GM19324 (cell line): ENCODE measurements around the gene MAP1S.
"Not testable (repeated sequence)": the region's sequence is repeated elsewhere in the genome, so short reads cannot be mapped to it uniquely, and the experiment has no call there.

Source experiments
- ATAC-seq: cut with Tn5 transposase; IDR thresholded peaks from one replicate; pipeline ENCODE4 v1.9.1; 2021; ENCODE audit warnings: mild to moderate bottlenecking, moderate library complexity; ENCODE audit not compliant: unreplicated experiment, low FRiP score

MAP1S gene

DNA sequence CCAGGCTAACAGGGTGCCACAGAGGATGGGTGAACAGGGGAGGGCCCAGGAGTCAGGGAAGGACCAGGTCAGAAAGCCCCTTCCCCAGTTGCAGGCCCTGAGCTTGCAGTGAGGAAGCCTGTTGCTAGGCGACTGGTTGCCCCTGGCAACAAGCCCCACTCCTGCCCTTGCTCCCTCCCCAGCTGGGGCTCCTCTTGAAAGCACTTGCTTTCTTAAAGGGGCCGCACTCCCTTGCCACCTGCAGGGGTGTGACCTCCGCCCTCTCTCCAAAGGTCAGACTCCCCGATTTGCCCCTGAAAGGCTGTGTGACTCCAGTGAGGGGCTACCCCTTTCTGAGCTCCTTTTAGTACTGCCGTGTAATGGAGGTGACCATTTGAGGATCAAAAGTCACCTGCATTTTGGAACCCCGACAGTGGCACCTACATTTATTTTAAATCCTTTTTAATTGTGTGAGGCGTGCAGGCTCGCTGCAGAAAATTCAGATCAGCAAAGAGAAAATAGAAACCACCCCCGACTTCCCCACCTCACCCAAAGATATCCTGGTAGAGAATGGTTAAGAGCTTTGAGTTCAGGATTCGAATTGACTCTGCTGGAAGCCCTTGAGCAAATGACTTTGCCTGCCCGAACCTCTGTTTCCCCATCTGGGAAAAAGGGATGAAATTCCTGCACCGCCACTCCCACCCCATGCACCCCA is 36.8 kb downstream of the MAP1S start:
- no peak for ATAC-seq

DNA sequence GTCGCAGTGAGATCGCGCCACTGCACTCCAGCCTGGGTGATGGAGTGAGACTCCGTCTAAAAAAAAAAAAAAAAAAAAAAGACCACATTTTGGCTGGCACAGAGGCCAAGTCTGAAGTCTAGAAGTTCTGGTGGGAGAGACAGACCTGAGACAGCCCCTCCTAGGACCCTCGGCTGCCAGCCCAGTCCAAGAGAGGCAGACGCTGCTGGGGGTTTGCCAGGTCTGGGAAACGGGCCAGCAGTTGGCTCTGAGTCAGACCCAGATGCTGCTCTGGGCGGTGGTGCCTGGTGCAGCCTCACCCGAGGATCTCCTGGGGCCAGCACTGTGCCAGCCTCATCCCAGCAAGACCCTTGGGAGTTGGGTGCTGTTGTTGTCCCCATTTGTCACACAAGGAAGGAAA is 37.8 kb downstream of the MAP1S start:
- ATAC-seq = no peak

DNA sequence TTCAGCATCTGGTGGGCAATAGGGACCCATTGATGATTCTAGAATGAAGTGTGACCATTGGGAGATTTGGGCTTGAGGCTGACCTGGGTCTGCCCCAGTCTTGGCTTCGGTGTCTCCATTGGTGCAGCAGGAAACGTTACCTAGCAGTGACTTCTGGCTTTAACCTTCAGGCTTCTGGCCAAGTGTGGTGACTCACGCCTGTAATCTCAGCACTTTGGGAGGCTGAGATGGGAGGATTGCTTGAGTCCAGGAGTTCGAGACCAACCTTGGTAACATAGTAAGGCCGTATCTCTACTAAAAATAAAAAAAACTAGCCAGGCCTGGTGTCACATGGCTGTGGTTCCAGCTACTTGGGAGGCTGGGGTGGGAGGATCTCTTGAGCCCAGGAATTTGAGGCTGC is 39.2 kb downstream of the MAP1S start:
- no peak for ATAC-seq

DNA sequence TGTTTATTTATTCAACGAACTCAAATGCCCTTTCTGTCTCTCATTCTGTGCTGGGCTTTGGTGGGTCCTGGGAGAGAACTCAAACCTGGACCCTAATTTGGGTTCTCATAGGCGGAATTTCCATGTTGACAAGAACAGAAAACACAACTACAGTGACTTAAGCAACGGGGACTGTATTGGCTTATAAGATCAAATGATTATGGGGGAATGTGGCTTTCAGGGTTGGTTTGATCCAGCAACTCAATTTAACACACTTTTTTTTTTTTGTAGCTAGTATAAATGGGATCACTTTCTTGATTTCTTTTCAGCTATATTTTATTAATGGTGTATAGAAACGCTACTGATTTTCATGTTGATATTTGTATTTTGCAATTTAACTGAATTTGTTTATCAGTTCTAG is 41.9 kb downstream of the MAP1S start:
- ATAC-seq = no peak

DNA sequence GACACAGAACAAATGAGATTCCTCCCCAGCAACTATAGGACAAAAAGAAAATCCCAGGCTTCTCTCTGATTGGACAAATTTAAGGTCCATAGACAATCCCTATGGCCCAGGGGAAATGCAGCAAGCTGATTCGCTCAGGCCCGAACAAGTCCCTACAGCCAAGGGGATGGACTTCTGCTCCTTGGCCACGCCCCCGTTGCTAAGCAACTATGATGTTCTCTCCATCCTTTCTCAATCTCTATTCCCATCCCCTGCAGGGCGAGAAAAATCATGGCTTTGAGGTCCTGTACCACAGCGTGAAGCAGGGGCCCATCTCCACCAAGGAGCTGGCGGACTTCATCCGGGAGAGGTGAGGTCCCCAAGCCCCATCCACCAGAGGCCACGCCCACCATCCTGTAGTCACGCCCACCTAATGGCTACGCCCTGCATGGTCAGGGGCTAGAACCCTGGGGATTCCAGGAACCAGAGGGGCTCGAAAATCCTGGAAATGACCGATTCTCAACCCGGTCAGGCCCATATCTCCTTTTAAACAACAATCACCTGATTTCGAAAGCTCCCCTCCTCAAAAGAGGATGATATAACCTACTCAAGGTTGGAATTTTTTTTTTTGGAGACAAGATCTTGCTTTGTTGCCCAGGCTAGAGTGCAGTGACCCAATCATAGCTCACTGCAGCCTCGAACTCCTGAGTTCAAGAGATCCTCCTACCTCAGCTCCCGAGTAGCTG is 43.4 kb downstream of the MAP1S start:
- ATAC-seq = no peak

DNA sequence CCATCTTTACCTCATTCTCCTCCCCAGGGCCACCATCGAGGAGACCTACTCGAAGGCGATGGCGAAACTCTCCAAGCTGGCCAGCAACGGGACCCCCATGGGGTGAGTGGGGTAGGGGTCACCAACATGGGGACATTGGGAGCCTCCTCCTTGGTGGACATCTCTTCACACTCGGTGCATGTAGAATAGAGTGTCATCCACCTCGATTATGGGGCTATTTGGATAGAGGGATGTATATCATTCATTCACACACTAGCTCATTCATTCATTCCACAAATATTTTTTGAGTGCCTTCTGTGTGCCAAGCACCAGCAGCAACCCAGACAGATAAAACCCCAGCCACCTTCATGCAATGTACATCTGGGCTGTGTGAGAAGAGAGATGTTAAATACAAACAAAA is 45.1 kb downstream of the MAP1S start:
- ATAC-seq = no peak

DNA sequence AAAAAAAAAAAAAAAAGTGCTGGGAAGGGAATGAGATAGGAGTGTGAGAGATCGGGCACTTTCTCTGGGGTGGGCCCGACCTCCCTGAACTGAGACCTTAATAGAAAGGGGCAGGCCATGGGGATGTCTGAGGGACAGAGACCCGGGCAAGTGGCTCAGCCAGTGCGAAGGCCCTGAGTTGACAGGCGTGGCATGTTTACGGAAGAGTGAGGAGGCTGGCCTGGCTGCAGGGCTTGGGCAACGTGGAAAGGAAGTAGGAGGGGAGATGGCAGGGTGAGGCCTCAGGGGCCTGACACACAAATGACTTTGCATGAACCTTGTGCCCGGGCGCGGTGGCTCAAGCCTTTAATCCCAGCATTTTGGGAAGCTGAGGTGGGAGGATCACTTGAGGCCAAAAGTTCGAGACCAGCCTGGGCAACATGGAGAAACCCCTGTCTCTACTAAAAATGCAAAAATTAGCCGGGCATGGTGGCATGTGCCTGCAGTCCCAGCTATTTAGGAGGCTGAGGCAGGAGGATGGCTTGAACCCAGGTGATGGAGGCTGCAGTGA is 45.9 kb downstream of the MAP1S start:
- no peak for ATAC-seq

DNA sequence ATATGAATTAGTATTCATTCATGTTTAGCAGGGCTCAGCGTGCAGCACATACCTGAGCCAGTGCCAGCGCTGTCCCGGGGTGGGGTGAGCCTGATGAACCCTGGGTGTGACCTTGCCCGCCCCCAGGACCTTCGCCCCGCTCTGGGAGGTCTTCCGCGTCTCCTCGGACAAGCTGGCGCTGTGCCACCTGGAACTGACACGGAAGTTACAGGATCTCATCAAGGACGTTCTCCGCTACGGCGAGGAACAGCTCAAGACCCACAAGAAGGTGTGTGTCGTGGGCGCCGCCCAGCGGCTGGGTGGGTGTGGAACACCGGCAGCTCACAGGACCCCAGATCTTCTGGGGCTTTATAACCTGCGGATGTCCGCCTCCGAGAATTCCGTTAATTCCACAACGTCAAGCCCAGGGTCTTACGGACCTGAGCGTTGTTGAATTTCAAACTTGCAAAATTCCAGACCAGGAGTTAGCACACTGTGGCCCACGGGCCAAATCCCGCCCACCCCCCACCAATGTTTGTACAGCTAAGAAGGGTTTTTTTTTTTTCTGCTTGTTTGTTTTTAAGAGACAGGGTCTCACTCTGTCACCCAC is 47.4 kb downstream of the MAP1S start:
- no peak for ATAC-seq

DNA sequence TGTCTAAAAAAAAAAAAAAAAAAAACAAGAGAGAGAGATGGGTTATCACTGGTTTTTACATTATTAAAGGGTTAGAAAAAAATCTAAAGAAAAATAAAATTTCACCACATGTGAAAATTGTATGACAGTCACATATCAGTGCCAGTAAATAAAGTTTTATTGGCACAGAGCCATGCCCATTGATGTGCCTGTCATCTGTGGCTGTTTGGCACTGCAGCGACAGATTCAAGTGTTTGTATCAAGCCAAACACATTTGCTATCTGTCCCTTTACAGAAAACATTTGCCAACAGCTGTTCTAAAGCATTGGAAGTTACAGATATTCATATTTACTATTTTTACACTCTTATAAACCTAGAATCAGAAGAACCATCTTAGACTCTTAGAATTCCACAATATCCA is 48.3 kb downstream of the MAP1S start:
- no peak for ATAC-seq

DNA sequence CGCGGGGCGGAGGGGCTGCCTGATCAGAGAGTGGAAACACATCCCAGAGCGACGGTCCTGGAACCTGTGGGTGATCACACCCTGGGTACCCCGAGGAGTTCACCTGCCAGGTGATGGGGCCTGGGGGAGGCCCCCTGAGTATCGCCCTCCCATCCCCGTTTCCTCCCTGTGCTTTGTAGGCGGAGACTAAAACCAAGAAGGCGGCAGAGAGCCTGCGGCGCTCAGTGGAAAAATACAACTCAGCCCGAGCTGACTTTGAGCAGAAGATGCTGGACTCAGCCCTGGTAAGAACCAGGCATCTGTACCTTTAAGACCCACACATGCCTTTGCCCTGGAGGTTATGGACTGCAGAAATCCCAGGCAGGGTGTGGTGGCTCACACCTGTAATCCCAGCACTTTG is 51.3 kb downstream of the MAP1S start:
- no peak for ATAC-seq

DNA sequence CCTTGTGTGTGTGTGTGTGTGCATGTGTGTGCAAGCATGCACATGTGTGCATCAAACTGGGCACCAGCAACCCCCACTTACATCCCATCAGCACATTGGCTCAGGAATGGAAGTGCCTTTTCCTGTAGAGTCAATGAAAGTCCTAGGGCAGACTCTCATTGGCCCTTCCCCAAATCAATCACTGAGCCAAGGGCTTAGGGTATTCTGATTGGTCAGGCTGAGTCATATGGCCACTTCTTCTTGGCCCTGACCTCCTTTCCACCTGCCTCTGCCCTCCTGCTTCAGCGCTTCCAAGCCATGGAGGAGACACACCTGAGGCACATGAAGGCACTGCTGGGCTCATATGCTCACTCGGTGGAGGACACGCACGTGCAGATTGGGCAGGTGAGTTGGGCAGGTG is 52.9 kb downstream of the MAP1S start:
- no peak for ATAC-seq

DNA sequence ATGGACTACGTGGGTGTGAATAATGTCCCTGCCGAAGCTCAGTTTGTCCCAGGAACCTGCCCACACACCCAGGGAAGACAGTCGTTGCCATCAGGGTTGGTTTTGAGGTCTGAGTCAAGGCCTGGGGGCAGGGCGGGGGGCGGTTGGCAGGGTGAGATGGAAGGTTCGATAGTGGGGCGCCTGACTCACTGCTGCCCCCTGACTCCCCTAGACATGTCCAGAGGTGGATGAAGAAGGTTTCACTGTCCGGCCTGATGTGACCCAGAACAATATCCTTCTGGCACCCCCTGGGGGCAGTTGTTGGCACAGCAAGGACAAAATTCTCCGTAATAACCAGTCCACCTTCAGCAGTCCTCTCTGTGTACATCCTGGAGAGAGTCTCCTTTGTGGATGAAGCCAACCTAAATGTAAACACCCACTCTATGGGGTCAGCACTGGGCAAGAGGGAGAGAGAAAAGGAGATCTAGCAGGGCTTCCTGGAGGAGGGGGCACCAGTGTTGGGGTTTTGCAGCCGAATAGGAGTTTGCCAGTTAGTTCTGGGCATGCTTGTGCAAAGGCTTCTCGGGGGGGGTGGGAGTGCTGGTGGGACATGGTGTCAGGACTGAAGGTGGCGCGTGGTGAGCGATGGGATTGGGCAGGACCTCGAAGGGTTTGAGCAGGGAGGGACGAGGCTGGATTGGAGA is 56.1 kb downstream of the MAP1S start:
- no peak for ATAC-seq

DNA sequence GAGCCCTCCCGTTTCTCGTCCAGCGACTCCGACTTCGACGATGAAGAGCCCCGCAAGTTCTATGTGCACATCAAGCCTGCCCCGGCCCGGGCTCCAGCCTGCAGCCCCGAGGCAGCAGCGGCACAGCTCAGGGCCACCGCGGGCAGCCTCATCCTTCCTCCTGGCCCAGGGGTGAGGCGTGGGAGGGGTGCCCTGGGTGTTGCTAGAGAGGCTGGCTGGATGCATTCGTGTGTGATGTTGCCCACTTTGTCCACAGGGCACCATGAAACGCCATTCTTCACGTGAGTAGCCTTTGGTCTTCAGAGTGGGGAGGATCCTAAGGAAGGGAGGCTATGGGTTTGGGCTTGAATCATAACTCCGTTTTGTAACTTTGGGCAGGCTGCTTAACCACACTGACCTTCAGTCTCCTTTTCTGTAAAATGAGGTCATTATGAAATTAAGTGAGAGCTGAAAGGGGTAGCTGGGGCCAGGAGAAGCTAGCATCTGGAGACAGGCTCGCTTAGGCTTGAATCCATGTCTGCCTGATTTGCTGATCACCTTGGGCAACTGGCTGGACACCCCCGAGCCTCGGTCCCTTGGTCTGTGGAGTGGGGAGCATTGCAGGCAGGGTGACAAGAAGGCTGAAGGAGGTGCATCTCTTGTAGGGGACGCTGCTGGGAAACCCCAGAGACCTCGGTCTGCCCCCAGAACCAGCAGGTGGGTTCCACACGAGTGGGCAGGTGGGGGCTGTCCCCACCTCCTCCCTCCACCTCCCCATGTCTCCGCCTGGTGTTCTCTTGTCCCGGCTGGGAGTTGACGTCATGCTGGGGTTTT is 56.9 kb downstream of the MAP1S start:
- peak; percentile 51 for ATAC-seq

DNA sequence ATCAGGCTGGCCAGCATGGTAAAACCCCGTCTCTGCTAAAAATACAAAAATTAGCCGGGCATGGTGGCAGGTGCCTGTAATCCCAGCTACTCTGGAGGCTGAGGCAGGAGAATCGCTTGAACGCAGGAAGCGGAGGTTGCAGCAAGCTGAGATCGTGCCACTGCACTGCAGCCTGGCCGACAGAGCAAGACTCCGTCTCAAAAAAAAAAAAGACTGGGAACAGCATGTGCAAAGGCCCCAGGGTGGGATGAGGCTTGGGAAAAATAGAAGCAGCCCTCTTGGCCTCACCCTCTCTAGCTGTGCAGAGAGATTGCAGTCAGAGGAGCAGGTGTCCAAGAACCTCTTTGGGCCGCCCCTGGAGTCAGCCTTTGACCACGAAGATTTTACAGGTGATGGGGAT is 58.6 kb downstream of the MAP1S start:
- ATAC-seq = not testable (repeated sequence)

DNA sequence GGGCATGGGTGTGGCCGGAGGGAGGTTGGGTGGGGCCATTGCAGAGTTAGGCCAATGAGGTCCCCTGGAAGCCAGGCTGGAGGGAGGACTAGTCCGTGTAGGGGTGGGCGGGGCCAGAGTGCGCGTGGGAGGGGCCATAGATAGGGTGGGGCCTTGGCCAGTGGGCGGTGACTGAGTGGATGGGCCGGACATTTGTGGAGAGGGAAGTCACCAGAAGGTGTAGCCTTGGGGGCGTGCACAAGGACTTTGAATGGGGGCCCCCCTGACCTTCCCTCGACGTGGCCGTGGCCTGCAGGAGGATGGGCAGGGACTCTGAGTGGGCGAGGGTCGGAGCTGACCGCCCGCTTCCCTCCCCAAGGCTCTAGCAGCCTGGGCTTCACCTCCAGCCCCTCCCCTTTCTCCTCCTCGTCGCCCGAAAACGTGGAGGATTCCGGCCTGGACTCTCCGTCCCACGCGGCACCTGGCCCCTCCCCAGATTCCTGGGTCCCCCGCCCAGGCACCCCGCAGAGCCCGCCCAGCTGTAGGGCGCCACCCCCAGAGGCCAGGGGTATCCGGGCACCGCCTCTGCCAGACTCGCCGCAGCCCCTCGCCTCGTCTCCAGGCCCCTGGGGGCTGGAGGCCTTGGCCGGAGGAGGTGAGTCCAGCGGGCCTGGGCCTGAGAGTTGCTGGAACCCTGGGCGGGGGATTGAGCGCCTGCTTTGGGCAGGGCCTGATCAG is 59.1 kb downstream of the MAP1S start:
- ATAC-seq = no peak

DNA sequence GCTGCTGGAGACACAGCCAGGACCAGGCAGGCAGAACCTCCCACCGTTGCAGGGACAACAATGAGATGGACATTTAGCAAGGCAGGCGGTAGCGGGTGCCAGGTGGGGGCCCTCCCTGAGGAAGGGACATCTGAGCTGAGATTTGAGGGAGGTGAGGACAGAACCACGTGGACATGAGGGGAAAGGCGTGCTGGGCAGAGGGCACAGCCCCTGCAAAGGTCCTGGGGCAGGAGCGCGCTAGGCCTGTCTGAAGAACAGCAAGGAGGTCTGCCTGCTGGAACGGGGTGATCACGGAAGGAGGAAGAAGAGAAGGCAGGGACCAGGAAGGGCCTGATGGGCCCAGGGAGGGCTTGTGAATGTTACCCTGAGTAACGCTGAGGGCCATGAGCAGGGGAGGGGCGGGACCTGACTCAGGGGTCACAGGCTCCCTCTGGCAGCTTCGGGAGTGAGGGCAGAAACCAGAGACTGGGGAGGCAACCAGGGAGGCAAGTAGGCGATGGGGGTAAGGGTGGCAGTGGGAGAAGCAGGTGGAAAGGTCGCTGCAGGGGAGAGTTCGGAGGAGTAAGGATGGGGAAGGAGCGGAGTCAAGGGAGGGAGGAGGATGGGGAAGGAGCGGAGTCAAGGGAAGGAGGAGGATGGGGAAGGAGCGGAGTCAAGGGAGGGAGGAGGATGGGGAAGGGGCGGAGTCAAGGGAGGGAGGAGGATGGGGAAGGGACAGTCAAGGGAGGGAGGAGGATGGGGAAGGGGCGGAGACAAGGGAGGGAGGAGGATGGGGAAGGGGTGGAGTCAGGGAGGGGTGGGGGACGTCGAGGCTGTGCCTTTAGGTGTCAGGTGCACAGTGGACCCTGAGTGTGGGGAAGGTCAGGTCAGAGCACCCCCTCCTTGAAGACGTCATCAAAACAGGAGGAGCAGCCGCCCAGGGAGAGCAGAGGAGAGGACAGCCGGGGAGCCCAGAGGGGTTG is 60.0 kb downstream of the MAP1S start:
- no peak for ATAC-seq

DNA sequence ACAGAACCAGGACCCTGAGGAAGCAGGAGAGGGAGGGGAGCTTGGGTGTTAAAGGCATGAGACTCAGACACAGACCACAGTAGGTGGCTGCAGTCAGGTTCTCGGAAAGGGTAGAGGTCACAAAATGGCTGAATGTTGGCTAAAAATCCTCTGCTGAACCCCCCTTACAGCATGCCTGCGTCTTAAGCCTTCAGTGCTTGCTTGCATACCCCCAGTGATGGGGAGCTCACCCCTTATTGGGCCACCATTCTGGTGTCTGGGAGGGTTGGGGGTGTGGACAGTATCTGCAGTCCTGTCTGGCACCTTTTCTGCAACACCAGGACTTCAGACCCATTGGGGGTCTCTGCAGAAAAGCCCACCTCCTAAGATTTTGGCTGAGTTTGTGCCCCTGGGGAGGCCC is 61.5 kb downstream of the MAP1S start:
- no peak for ATAC-seq

DNA sequence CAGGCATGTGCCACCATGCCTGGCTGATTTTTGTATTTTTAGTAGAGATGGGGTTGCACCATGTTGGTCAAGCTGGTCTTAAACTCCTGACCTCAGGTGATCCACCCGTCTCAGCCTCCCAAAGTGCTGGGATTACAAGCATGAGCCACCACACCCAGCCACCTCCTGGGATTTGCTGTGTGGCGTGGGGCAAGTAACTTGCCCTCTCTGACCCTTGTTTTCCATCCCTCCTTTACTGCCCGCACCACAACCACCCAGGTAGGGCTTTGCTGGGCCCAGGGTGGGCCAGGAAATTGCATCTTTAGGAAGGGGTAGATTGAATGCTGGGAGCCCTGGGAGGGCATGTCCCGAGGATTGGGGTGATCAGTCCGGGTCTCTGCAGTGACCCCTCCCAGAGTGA is 64.4 kb downstream of the MAP1S start:
- not testable (repeated sequence) for ATAC-seq
